HG03103 (cell line): ENCODE measurements around the gene KIAA1586.
A peak's percentile ranks its signal among the peaks of the same experiment; 100 is the strongest.
"Not testable (repeated sequence)": the region's sequence is repeated elsewhere in the genome, so short reads cannot be mapped to it uniquely, and the experiment has no call there.

Experiments used
- ATAC-seq: cut with Tn5 transposase; IDR thresholded peaks from one replicate; pipeline ENCODE4 v1.9.1; 2021; ENCODE audit warnings: low read depth; ENCODE audit not compliant: unreplicated experiment

KIAA1586 gene

DNA sequence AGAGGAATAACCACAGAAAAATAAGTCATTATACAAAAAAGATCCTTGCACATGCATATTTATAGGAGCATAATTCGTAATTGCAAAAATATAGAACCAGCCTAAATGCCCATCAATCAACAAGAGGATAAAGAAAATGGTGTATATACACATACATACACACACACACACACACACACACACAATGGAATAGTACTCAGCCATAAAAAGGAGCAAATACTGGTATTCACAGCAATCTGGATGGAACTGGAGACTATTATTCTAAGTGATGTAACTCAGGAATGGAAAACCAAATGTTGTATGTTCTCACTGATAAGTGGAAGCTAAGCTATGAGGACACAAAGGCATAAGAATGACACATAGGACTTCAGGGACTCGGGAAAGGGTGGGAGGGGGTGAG lies 1.9 kb upstream of the KIAA1586 start:
- no peak for ATAC-seq

DNA sequence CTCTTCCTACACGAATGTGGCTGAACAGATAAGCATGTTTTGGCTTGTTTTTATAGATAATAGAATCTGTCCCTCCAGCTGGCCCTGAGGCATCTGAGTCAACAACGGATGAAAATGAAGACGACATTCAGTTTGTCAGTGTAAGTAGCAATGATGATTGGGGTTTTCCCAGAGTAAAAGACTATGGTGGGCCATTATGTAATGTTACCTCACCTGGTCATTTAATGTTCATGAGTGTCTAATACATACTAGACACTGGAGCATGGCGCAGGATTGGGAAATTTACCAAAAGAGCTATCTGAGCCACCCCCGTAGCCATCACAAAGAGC lies 728 bp downstream of the KIAA1586 start:
- peak; percentile 5 for ATAC-seq

DNA sequence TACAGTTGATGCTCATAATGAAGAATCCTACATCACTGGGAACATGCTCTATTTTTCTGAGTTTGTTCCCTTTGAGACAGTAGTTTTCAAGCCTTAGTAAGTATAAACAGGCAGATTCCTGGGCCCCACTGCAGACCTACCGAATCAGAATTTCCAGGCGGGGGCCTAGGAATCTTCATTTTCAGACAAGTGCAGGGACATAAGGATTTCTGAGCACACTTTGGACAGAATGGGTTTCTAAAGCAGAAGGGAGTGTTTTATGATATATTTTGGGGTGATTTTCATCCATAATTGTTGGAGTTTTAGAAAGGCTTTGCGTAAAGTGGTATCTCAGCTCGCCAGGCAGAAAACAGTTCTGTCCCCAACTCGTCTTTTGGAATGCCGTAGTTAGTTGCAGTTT lies 1.4 kb downstream of the KIAA1586 start:
- ATAC-seq = not testable (repeated sequence)

DNA sequence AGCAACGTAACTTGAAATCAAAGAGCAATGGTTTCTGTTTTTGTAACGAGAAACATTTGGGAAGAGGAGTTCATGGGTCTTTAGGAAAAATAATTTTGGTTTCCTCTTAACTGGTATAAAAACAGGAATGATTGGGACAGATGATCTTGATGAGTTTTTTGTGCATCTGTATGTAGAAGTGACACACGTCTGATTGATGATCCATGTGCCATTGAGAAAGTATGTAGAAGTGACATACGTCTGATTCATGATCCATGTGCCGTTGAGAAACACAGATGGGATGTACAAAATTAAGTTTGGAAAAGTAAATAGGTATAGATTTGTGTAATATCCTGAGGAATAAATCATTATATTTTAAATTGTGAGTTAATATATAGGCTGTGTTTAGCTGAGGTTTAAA lies 2.1 kb downstream of the KIAA1586 start:
- ATAC-seq = no peak

DNA sequence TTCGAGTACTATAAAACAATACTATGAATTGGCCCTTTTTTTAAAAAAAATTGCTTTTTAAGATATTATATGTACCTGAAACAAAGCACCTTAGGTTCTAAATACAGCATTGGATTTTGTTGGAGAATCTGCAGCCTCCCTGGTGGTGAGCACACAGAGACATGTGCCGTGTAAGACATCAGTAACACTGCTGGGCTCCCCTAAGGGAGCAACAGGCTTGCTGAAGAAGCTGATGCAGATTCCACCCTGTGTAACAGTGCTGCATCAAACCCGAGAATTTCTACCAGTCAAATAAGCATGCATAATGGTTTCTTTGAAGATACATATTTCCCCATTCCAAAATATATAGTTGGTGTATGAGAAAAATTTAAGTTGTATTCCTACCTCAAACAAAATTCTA lies 17.4 kb downstream of the KIAA1586 start:
- no peak for ATAC-seq

DNA sequence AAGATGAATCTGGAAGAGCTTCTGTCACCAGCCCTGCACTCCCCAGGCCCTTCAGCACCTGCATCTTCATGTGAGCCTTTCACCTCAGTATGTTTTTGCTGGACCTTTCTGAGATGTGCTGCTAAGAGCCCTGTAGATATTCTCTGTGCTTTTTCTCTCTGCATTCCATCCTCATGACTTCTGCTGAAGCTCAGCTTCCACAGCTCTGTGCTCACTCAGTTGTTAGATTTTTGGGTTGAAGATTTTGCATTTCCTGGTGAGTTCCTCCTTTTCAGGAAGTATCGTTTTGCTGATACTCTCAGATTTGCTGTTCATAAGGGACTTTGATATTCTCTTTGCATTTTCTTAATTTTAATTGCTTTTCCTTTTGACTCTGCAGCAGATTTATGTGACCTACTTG lies 18.3 kb downstream of the KIAA1586 start:
- ATAC-seq = no peak

DNA sequence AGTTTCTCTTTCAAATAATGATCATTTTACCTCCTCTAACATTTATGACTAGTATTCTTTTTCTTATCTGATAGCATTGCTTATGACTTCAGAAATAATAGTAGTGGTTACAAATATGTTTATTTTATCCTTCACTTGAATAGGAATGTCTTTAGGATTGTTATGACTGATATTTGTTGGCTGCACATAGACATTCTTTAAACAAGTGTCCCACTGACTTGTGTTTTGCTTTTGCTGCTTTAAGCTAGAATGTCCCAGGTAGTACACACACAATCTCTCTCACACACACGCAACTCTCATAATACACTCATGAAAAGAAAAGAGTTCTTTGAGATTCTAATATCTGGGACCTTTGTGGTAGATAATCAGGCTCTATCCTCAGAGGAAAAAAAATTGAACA lies 21.6 kb downstream of the KIAA1586 start:
- no peak for ATAC-seq

DNA sequence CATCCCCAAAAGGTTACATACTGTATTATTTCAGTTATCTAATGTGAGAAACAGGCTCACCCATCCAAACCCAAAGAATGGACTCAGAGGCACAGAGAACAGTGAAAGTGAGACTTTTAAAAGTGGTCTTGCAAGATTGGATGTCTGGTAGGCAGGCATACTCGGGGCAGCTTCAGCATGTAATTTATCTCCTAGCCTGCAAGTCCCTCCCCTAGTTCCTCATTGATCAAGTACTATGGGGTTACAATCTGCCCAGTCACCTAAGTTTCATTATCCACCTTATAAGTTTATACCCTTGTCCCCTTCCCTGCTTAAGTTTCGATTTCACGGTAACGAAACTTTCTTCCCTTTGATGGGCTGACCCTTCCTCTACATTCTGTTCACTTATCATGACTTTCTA lies 22.7 kb downstream of the KIAA1586 start:
- ATAC-seq = no peak

DNA sequence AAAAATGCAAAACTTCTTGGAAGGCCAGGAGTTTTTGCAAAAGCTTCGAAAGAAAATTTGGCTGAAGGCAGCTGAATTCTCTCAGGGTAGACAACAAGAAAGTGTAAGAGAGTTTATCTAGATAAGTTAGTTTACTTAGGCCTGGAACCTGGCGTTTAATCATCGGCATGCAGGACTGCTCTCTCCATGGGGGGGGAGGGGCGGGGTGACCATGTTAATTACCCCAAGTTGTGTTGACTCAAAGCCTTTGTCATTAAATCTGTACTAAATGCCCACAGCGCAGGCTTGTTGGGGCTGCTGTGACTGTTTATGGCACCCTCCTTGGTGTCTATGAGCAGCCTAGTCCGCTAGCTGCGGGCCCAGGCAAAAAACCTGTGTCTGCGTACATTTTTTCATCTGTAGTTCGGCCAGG lies 23.4 kb downstream of the KIAA1586 start:
- ATAC-seq = no peak

DNA sequence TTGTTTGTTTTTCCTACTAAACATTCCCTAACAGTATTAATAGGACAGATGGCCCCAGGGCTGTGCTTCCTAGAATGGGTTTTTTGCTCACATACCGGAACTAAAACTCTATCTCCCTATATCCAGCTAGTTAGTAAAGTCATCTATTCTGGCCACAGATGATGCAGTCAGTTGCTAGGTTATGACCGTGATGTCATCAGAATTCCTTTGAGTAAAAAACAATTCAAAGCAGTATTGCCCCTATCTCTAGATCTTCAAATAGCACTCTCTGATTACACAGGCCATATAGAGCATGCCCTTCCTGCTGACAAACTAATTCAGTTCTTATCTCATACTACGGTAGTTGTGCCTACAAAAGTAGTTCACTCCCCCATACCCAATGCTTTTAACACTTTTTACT lies 25.6 kb downstream of the KIAA1586 start:
- ATAC-seq = no peak

DNA sequence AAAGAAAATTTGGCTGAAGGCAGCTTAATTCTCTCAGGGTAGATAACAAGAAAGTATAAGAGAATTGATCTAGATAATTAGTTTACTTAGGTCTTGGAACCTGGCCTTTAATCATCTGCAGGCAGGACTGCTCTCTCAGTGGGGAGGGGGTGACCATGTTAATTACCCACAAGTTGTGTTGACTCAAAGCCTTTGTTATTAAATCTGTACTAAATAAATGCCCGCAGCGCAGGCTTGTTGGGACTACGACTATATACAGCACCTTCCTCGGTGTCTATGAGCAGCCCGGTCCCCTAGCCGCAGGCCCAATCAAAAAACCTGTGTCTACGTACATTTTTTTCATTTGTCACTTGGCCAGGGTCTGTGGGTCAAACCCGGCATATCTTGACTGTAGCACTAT lies 27.9 kb downstream of the KIAA1586 start:
- ATAC-seq = no peak

DNA sequence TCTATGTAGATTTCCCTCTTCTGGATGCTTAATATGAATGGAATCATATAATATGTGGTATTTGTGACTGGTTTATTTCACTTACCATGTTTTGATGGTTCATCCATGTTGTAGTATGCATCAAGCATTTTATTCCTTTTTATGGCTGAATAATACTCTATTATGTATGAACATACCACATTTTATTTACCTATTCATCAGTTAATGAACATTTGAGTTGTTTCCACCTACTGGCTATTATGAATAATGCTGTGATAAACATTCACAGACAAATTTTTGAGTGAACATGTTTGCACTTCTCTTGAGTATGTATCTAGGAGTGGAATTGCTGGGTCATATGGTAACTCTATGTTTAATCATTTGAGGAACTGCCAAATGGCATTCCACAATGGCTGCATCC lies 28.6 kb downstream of the KIAA1586 start:
- ATAC-seq = no peak

DNA sequence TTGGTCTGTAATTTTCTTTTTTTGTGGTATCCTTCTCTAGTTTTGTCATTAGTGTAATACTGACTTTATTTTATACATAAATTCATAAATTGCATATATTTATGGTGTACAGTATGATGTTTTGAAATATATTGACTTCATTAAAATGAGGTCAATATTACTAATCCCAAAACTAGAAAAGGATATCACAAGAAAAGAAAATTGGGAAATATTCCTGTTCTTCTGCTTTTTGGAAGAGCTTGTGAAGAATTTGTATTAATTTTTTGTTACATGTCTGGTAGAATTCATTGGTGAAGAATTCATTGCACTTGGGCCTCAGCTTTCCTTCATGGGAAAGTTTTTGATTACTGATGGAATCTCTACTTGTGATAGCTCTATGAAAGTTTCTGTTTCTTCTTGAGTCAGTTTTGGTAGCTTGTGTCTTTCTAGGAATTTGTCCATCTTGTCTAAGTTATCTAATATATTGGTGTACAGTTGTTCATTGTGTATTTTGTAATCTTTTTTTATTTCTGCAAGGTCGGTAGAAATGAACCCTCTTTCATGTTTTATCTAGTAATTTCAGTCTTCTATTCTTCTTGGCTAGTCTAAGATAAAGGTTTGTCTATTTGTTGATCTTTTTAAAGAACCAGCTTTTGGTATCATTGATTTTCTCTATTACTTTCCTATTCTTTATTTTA lies 32.2 kb downstream of the KIAA1586 start:
- ATAC-seq = no peak

DNA sequence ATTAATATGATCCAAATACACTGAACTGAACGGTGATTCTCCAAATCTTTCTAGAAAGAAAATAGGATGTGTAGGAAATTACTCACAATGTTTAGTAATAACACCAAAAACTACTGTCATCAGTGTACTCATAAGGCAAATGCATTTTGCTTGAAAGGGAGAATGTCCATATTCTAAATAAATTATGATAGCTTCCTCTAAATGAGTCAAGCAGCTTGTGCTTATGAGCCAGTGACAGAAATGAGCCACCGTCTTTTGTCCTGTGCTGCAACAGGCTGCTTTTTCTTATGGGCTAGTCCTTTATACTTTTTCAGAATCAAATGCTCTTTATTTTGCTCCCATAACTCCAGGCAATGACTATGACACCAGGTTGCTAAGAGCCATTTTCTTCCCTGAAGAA lies 39.0 kb downstream of the KIAA1586 start:
- no peak for ATAC-seq

DNA sequence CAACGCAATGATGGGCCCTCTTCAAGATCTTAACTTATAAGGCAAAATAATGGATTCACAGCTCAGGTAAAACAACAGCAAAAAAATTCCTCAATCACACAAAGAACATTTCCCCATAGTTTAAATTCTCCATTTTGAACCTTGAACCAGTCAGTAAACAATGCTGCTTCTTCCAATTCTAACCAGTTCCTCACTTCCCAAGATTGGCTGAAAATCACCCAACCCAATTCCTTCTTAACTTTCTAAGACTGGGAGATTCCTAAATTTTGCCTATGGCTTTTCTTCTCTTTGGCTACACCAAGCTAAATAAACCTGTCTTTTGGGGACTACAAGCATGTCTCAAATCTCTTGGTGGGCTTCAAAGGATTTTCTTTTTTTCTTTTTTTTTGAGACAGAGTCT lies 40.4 kb downstream of the KIAA1586 start:
- ATAC-seq = no peak

DNA sequence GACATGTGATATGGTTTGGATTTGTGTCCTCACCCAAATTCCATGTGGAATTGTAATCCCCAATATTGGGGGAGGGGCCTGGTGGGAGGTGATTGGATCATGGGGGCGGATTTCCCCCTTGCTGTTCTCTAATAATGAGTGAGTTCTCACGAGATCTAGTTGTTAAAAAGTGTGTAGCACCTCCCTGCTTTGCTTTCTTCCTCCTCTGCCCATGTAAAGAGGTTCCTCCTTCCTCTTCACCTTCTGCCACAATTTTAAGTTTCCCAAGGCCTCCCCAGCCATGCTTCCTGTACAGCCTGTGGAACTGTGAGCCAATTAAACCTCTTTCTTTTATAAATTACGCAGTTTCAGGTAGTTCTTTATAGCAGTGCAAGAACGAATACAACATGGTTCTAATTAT lies 41.4 kb downstream of the KIAA1586 start:
- ATAC-seq = no peak

DNA sequence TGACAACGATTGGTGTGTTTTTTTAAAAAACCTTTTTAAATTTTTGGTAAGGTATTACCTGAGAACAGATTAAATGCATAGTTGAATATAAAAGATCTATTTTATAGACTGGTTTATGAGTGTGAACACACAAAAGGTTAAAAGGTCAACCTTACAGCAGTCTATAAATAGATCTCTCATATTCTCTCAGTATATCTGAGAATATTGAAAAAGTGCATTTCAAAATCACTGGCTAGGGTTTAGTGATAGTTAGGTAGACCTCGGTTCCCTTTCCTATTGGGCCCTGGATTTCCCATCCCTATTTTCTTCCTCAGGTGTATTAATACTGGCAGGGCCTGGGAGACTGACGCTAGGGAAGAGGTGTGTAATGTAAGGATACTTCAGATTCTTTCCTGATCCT lies 42.8 kb downstream of the KIAA1586 start:
- ATAC-seq = no peak

DNA sequence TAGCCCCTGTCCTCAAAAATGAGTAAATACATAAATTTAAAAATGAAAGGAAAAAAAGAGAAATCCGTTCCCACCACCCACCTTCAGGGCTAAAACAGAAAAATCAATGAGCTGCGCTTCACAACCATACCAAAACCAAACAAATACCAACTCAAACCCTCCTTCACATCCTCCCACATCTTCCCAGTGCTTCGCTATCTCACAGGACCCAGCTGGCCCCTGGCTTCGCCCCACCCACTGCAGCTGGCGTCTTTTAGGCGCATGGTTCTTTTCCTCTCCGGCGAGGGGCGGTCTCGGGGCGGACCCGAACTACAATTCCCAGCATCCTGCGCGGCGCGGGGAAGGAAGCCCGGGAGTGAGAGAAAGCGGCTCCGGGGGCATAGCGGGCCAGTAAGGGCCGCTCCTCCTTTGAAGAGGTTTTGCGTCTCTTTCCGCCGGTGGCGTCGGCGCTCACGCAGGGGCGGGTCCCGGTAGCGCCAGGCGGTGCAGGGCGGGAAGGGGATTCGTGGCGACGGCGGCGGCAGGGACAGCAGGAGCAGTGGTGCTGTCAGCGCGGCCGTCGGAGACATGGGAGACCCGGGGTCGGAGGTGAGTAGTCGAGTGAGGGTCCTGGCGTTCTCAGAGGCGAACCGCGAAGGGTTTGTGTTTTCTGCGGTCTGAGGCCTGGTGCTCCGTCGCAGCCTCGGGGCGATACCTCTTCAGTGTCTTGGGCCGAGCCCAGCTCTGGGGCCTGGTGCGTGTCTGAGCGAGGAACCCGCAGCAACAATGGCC lies 43.4 kb downstream of the KIAA1586 start, which contains the start of gene ZNF451:
Gene ZNF451, plus strand, starts transcription at position 502 of the 771 bp plus-strand sequence. Its CDS starts 66 bp downstream, at position 568.
- ATAC-seq = peak; percentile 90

DNA sequence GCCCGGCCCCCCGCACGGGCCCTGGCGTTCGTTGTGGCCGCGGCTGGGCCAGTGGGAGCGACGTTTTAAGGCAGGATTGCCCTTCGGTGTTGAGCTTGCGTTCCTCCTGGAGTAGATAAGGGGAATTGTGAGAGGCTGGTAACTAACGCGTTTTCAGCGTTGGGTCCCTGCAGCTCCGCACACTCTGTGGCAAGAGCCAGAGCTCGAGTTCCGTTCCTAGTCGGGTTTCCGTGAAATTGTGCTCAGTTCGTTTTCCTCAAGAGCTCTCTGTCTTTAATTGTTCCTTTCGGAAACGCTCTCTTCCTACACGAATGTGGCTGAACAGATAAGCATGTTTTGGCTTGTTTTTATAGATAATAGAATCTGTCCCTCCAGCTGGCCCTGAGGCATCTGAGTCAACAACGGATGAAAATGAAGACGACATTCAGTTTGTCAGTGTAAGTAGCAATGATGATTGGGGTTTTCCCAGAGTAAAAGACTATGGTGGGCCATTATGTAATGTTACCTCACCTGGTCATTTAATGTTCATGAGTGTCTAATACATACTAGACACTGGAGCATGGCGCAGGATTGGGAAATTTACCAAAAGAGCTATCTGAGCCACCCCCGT lies 44.1 kb downstream of the KIAA1586 start:
- ATAC-seq = peak; percentile 4

DNA sequence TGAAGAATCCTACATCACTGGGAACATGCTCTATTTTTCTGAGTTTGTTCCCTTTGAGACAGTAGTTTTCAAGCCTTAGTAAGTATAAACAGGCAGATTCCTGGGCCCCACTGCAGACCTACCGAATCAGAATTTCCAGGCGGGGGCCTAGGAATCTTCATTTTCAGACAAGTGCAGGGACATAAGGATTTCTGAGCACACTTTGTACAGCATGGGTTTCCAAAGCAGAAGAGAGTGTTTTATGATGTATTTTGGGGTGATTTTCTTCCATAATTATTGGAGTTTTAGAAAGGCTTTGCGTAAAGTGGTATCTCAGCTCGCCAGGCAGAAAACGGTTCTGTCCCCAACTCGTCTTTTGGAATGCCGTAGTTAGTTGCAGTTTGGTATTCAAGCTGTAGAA lies 44.9 kb downstream of the KIAA1586 start:
- ATAC-seq = not testable (repeated sequence)

DNA sequence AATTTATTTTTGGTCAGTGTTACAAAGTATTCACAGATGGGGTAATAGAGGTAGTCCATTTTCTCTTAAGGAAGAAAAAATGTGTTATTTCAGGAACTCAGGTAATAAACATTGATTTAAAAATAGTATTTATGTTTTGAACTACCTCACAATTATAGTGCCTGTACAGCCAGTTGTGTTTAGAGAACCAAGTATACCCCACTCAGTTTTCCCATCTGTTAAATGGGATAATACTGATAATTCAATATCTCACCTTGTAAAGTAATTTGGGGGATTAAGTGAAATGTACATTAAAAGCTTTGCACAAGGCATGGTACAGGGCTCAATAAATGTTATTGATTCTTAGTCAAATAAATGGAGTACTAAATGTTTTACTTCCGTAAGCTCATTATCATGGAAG lies 48.2 kb downstream of the KIAA1586 start:
- ATAC-seq = no peak

DNA sequence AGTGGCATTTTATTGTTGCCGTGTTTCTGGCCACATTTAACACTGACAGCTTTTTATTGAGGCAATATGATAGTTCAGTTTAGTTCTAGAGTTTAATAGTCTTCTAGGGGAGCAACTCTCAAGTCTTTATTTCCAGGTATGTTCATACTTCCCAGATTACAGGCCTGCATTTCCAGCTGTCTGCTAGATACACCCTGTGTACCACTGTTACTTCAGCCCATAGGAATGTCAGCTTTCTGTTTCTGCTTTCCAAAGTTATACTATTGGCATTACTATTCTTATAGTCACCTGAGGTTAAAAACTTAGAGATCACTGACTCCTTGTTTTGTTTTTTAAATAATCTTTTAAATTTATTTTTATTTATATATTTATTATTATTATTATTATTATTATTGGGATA lies 51.1 kb downstream of the KIAA1586 start:
- no peak for ATAC-seq
